GM12878 (cell line): ENCODE data around the gene HPSE. TPM values are rescaled to one million over a fixed set of nuclear protein-coding genes. Genes with fewer than 3 reads are reported as not detected.

Source experiments
- ATAC-seq: fragments of 200-7000 bp; cut with Tn5 transposase; 3 replicates; pipeline ENCODE4 v1.9.1; 2020; ENCODE audit warnings: mild to moderate bottlenecking, moderate library complexity
- BruUV-seq: library from RNA; stranded (reverse); fragments of 400-500 nt; replicated peaks from 2 replicates; lab custom pipeline; 2021; lab: Mats Ljungman, UMichigan
- CTCF ChIA-PET: fragments of 300-600 bp; sonication (Branson Sonifier 250); formaldehyde crosslinking; extraction: SDS; loops from one replicate; lab custom pipeline; 2021; ENCODE audit warnings: inconsistent platforms; lab: Yijun Ruan, JAX
- POLR2A ChIA-PET: fragments of 350-600 bp; formaldehyde crosslinking; extraction: SDS; loops from one replicate; lab custom pipeline; 2021; ENCODE audit warnings: inconsistent platforms; lab: Charles Lee
- RAD21 ChIA-PET: fragments of 300-600 bp; sonication (Branson Sonifier 250); formaldehyde crosslinking; loops from one replicate; lab custom pipeline; 2023; ENCODE audit warnings: antibody characterized with exemption; ENCODE audit not compliant: unreplicated experiment; lab: Charles Lee
- SMC1A ChIA-PET: fragments of 300-600 bp; sonication (Branson Sonifier 250); formaldehyde crosslinking; loops from one replicate; lab custom pipeline; 2023; ENCODE audit not compliant: unreplicated experiment, uncharacterized antibody; lab: Charles Lee
- DNase-seq: peaks from one replicate; pipeline ENCODE4 v3.0.0-alpha.2; 2011; ENCODE audit warnings: low read depth, low spot score
- FAIRE-seq: peaks from 3 replicates; lab custom pipeline; 2011; peaks lifted over from hg19 to GRCh38; lab: Jason Lieb, UNC
- H2AFZ ChIP-seq: 2 replicates; pipeline ENCODE4 v1.6.0; 2011; ENCODE audit warnings: low read depth, low read length, control low read depth; ENCODE audit not compliant: control insufficient read depth
- H3K27ac ChIP-seq: 2 replicates; pipeline ENCODE4 v1.5.1; 2011; ENCODE audit warnings: control low read depth; ENCODE audit not compliant: control insufficient read depth, insufficient read depth
- H3K27me3 ChIP-seq, 2 experiments: replicated peaks in 1 of 2; 2 replicates each; pipeline versions ENCODE4 v1.6.0 to v1.6.1; 2011; ENCODE audit warnings: low read length in 1 of 2; ENCODE audit not compliant: control insufficient read depth in 2 of 2, insufficient read depth in 2 of 2
- H3K36me3 ChIP-seq, 2 experiments: 2 replicates each; pipeline ENCODE4 v1.5.1; 2011; ENCODE audit warnings: low read length in 1 of 2; ENCODE audit not compliant: control insufficient read depth in 2 of 2, insufficient read depth in 2 of 2
- H3K4me1 ChIP-seq: 2 replicates; pipeline ENCODE4 v1.6.1; 2011; ENCODE audit warnings: mild to moderate bottlenecking, low read length, moderate library complexity, mixed read lengths; ENCODE audit not compliant: control insufficient read depth, insufficient read depth
- H3K4me2 ChIP-seq: 2 replicates; pipeline ENCODE4 v1.6.0; 2011; ENCODE audit warnings: control low read depth; ENCODE audit not compliant: control insufficient read depth, insufficient read depth
- H3K4me3 ChIP-seq: fragments of 200-600 bp; sonication (generic); 2 replicates; pipeline ENCODE4 v1.5.1; 2016
- H3K79me2 ChIP-seq: 2 replicates; pipeline ENCODE4 v1.6.0; 2011; ENCODE audit warnings: low read length; ENCODE audit not compliant: control insufficient read depth, insufficient read depth
- H3K9ac ChIP-seq: 2 replicates; pipeline ENCODE4 v1.8.0; 2011; ENCODE audit warnings: low read length, control low read depth, mixed read lengths; ENCODE audit not compliant: control insufficient read depth, insufficient read depth
- H3K9me3 ChIP-seq: replicated peaks from 3 replicates; pipeline ENCODE4 v1.5.1; 2011; ENCODE audit warnings: mild to moderate bottlenecking, low read length; ENCODE audit not compliant: control insufficient read depth, insufficient read depth
- H4K20me1 ChIP-seq: 2 replicates; pipeline ENCODE4 v1.6.0; 2011; ENCODE audit not compliant: control insufficient read depth, insufficient read depth
- CBFB ChIP-seq: IDR thresholded peaks from 2 replicates; pipeline ENCODE4 v1.6.1; 2016; ENCODE audit warnings: antibody characterized with exemption, low read depth
- CEBPB ChIP-seq, 2 experiments: fragments of 150-350 bp in 1 of 2; IDR thresholded peaks; 2 replicates each; pipeline ENCODE4 v1.6.1; 2012 to 2014; ENCODE audit warnings: low read depth in 2 of 2, low read length in 2 of 2, borderline replicate concordance in 1 of 2, inconsistent platforms in 1 of 2
- CHD1 ChIP-seq: IDR thresholded peaks from 2 replicates; pipeline ENCODE4 v1.6.1; 2012; ENCODE audit warnings: low read depth, low read length, improper control_type of control experiment
- CHD4 ChIP-seq: fragments of 200-600 bp; sonication (generic); IDR thresholded peaks from 2 replicates; pipeline ENCODE4 v1.6.1; 2016; ENCODE audit warnings: mild to moderate bottlenecking
- EGR1 ChIP-seq, 2 experiments: IDR thresholded peaks; 1 replicate in 1 of 2; 2 replicates in 1 of 2; pipeline ENCODE4 v1.6.1; 2011 to 2012; ENCODE audit warnings: low read depth in 2 of 2, low read length in 2 of 2, borderline replicate concordance in 1 of 2, mild to moderate bottlenecking in 1 of 2, moderate library complexity in 1 of 2
- GABPA ChIP-seq: IDR thresholded peaks from 2 replicates; pipeline ENCODE4 v1.6.1; 2014; ENCODE audit warnings: antibody characterized with exemption, low read depth, mild to moderate bottlenecking, inconsistent platforms
- IRF3 ChIP-seq: fragments of 450-650 bp; IDR thresholded peaks from 2 replicates; pipeline ENCODE4 v1.6.1; 2014; ENCODE audit warnings: mild to moderate bottlenecking
- NKRF ChIP-seq: fragments of 450-650 bp; conservative IDR thresholded peaks from 2 replicates; pipeline ENCODE4 v1.6.1; 2017; ENCODE audit warnings: mild to moderate bottlenecking, moderate library complexity
- NR2C2 ChIP-seq: IDR thresholded peaks from 2 replicates; pipeline ENCODE4 v1.6.1; 2011; ENCODE audit warnings: borderline replicate concordance, low read depth; ENCODE audit not compliant: control insufficient read depth, insufficient read length
- PKNOX1 ChIP-seq: fragments of 450-650 bp; IDR thresholded peaks from 2 replicates; pipeline ENCODE4 v1.6.1; 2016; ENCODE audit warnings: mild to moderate bottlenecking
- POLR2AphosphoS5 ChIP-seq: IDR thresholded peaks from 2 replicates; pipeline ENCODE4 v1.6.1; 2011; ENCODE audit warnings: mild to moderate bottlenecking, low read length, inconsistent platforms
- POU2F2 ChIP-seq: IDR thresholded peaks from 3 replicates; pipeline ENCODE4 v1.6.1; 2011; ENCODE audit warnings: low read depth, mild to moderate bottlenecking, low read length, borderline replicate concordance
- RAD21 ChIP-seq: IDR thresholded peaks from 2 replicates; pipeline ENCODE4 v1.6.1; 2011; ENCODE audit warnings: mild to moderate bottlenecking, low read depth, low read length, moderate library complexity; ENCODE audit not compliant: insufficient read depth
- RB1 ChIP-seq: fragments of 450-650 bp; formaldehyde crosslinking; IDR thresholded peaks from 2 replicates; pipeline ENCODE4 v1.6.1; 2017; ENCODE audit warnings: mild to moderate bottlenecking, borderline replicate concordance
- SMC3 ChIP-seq: IDR thresholded peaks from 2 replicates; pipeline ENCODE4 v1.6.1; 2011; ENCODE audit warnings: low read length, improper control_type of control experiment, borderline replicate concordance
- SREBF2 ChIP-seq: IDR thresholded peaks from 2 replicates; pipeline ENCODE4 v1.6.1; 2012; ENCODE audit warnings: mild to moderate bottlenecking, low read length
- ZNF217 ChIP-seq: fragments of 450-650 bp; IDR thresholded peaks from 2 replicates; pipeline ENCODE4 v1.6.1; 2017; ENCODE audit warnings: antibody characterized with exemption, mild to moderate bottlenecking
- WGBS: methylation state at CpG from one replicate; pipeline ENCODE4 v1.1.6; 2016; ENCODE audit warnings: low lambda C conversion rate; ENCODE audit not compliant: insufficient replicate concordance, insufficient coverage; ENCODE audit errors: missing lambda C conversion rate; 5-methylcytosine and 5-hydroxymethylcytosine counted together
- in situ Hi-C: fragments of 300-500 bp; cut with MboI; formaldehyde crosslinking; loops from 9 replicates; pipeline ENCODE4 v1.14.3; 2018; ENCODE audit warnings: mixed read lengths
- intact Hi-C: fragments of 100-400 bp; cut with micrococcal nuclease; formaldehyde crosslinking; loops from one replicate; pipeline ENCODE4 v1.14.2; 2022; ENCODE audit not compliant: unreplicated experiment
- polyA plus RNA-seq, 11 experiments: library from polyadenylated mRNA; depleted of rRNA in 4 of 11; unstranded in 6 of 11; stranded (reverse) in 5 of 11; fragments of >200 nt; fragmentation: Nextera tagmentation in 4 of 11; fragmentation: Illumina TruSeq in 1 of 11; extraction: Ambion mirVana in 4 of 11; extraction: Trizol in 1 of 11; gene quantifications; 1 replicate in 1 of 11; 2 replicates in 10 of 11; pipeline versions ENCODE4 v1.2.1 to v1.2.3, GENCODE V29; 2011 to 2016; ENCODE audit warnings: inconsistent platforms in 2 of 11, missing spikeins in 2 of 11, low read depth in 1 of 11
- total RNA-seq, 4 experiments: library from RNA; depleted of rRNA in 3 of 4; stranded (reverse); fragments of >200 nt in 3 of 4; fragmentation: Illumina TruSeq in 1 of 4; extraction: Trizol in 1 of 4; gene quantifications; 2 replicates each; pipeline versions ENCODE4 v1.2.1 to v1.2.3, GENCODE V29; 2013 to 2021

The HPSE gene
- total and polyA plus RNA-seq, 10 of the 15 experiments (the other 5 are each of a cell fraction or from before 2014, with no cell fraction given): 0.16 to 0.89 (median 0.58) TPM

- TF ChIP-seq SREBF2 (no peak), IRF3 (no peak), POU2F2 (peak; percentile 40; the same call in 1 of the 3 replicates), GABPA (no peak), SMC3 (peak; percentile 82; the same call in 1 of the 2 replicates), ZNF217 (no peak), CHD4 (no peak), CBFB (0 out of 2 replicates have a peak, but pooled peaks have one; percentile 18), PKNOX1 (0 out of 2 replicates have a peak, but pooled peaks have one; percentile 12), RAD21 (peak; percentile 93)
Observed at GRCh38 chr4:83252782-83253405, 81.8 kb downstream of the HPSE start (continued).

GRCh38 chr4:83251447-83251830 is 83.2 kb downstream of the HPSE start:
- POLR2A ChIA-PET: interaction anchor here (0.6 to 5.0 kb wide), 5 partner anchors 10 to 155 kb away, joined by 3 to 21 read pairs (median 3); no protein-coding TSS in a partner anchor
- Histone ChIP-seq H3K9ac (no peak overlapping the region), H3K4me1 (peaks cover 9% of the 10 kb centered on the region; the same call in 1 of the 2 replicates), H2AFZ (no peak overlapping the region), H3K4me2 (no peak overlapping the region), H3K4me3 (no peak overlapping the region), H4K20me1 (no peaks in the 10 kb centered on the region), H3K36me3 (peaks cover 0 to 1% of the 10 kb centered on the region in 2 experiments; a peak in 2 of 4 replicates), H3K27me3 (no peaks in the 10 kb centered on the region), H3K79me2 (no peaks in the 10 kb centered on the region), H3K9me3 (no peaks in the 10 kb centered on the region; the same call in 2 of the 3 replicates), H3K27ac (no peak overlapping the region)
- no peak for TF ChIP-seq CHD1
- no peak for TF ChIP-seq POU2F2
- no peak for TF ChIP-seq NR2C2
- TF ChIP-seq ZNF217: no peak
- no peak for TF ChIP-seq NKRF
- no peak for TF ChIP-seq CEBPB (IDR thresholded peaks at IDR 0.05; ENCODE audit: borderline replicate concordance in 1 of 2, low read depth in 2 of 2, low read length in 2 of 2)
- no peak for TF ChIP-seq EGR1 (IDR thresholded peaks at IDR 0.05; ENCODE audit: borderline replicate concordance in 1 of 2, low read depth in 2 of 2, low read length in 2 of 2)
- no peak for TF ChIP-seq POLR2AphosphoS5
- no peak for TF ChIP-seq RB1
- TF ChIP-seq SMC3: no peak
- DNase-seq (no peak), ATAC-seq (no peak), FAIRE-seq (no peak)
- RAD21 ChIA-PET: interaction anchor here (0.7 to 7.8 kb wide), 19 partner anchors 9 to 240 kb away, joined by 3 to 64 read pairs (median 7); no protein-coding TSS in a partner anchor
- intact Hi-C loops (no loop called here), in situ Hi-C loops (loop anchor here (10.0 kb wide), 1 partner anchor 177 kb away; no protein-coding TSS in a partner anchor)
- SMC1A ChIA-PET: interaction anchor here (0.6 to 8.6 kb wide), 25 partner anchors 10 to 346 kb away, joined by 3 to 145 read pairs (median 7); partner anchors contain the start of genes COPS4, COQ2 and PLAC8
- BruUV-seq: no TSS peak
- CTCF ChIA-PET: interaction anchor here (0.8 to 4.7 kb wide), 22 partner anchors 9 to 216 kb away, joined by 3 to 51 read pairs (median 10); partner anchors contain the start of genes COPS4, COQ2 and PLAC8
- 91% methylated on average over 2 of the region's 2 CpGs for WGBS
